CD14-positive monocyte (primary cell): ENCODE data around the gene SMARCAL1. TPM values are rescaled to one million over a fixed set of nuclear protein-coding genes. Genes with fewer than 3 reads are reported as not detected.

ENCODE experiments used
- DNase-seq, 3 donors: peaks; one replicate each; pipeline ENCODE4 v3.0.0-alpha.2; 2011 to 2022
- H2AFZ ChIP-seq: 2 replicates; pipeline ENCODE4 v1.6.0; 2012; ENCODE audit warnings: mild to moderate bottlenecking, low read depth, low read length, inconsistent platforms; ENCODE audit not compliant: insufficient read depth, poor library complexity, severe bottlenecking
- H3K27ac ChIP-seq, 2 donors: 1 replicate in 1 of 2; 2 replicates in 1 of 2; pipeline ENCODE4 v1.5.1; 2012 to 2013; ENCODE audit warnings: low read length in 2 of 2, control low read depth in 1 of 2, inconsistent platforms in 1 of 2, low read depth in 1 of 2, mild to moderate bottlenecking in 1 of 2
- H3K27me3 ChIP-seq, 2 donors: one replicate each; pipeline versions ENCODE4 v1.6.0 to v1.6.1; 2011 to 2013; ENCODE audit warnings: low read length in 2 of 2; ENCODE audit not compliant: control insufficient read depth in 2 of 2, insufficient read depth in 2 of 2
- H3K36me3 ChIP-seq, 2 donors: replicated peaks in 1 of 2; 1 replicate in 1 of 2; 2 replicates in 1 of 2; pipeline versions ENCODE4 v1.5.1 to v1.6.1; 2012 to 2013; ENCODE audit warnings: low read length in 2 of 2, control low read depth in 1 of 2, inconsistent platforms in 1 of 2, mild to moderate bottlenecking in 1 of 2; ENCODE audit not compliant: insufficient read depth in 2 of 2, control insufficient read depth in 1 of 2
- H3K4me1 ChIP-seq, 2 donors: 1 replicate in 1 of 2; 2 replicates in 1 of 2; pipeline versions ENCODE4 v1.5.1 to v1.6.1; 2012 to 2013; ENCODE audit warnings: low read length in 2 of 2, control low read depth in 1 of 2, inconsistent platforms in 1 of 2, mild to moderate bottlenecking in 1 of 2, moderate library complexity in 1 of 2; ENCODE audit not compliant: insufficient read depth in 2 of 2, control insufficient read depth in 1 of 2
- H3K4me2 ChIP-seq: replicated peaks from 2 replicates; pipeline ENCODE3; 2012; ENCODE audit warnings: low read length, moderate library complexity, mild to moderate bottlenecking; ENCODE audit not compliant: poor library complexity, severe bottlenecking; ENCODE audit errors: extremely low read depth
- H3K4me3 ChIP-seq, 3 experiments: fragments of 200-600 bp in 1 of 3; sonication (generic) in 1 of 3; replicated peaks in 1 of 3; 1 replicate in 2 of 3; 2 replicates in 1 of 3; pipeline ENCODE4 v1.5.1; 2011 to 2013; ENCODE audit warnings: low read length in 3 of 3, mild to moderate bottlenecking in 3 of 3, control low read depth in 2 of 3, low read depth in 2 of 3, inconsistent platforms in 1 of 3, moderate library complexity in 1 of 3
- H3K79me2 ChIP-seq: 2 replicates; pipeline ENCODE4 v1.6.0; 2012; ENCODE audit warnings: mild to moderate bottlenecking, control low read depth, inconsistent platforms, low read length, moderate library complexity; ENCODE audit not compliant: insufficient read depth
- H3K9ac ChIP-seq: 2 replicates; pipeline ENCODE4 v1.6.0; 2017; ENCODE audit warnings: low read length, mild to moderate bottlenecking; ENCODE audit not compliant: insufficient read depth, poor library complexity, severe bottlenecking
- H3K9me3 ChIP-seq, 2 donors: replicated peaks in 1 of 2; 1 replicate in 1 of 2; 2 replicates in 1 of 2; pipeline versions ENCODE4 v1.5.1 to v1.6.1; 2012 to 2013; ENCODE audit warnings: low read length in 2 of 2, control low read depth in 1 of 2; ENCODE audit not compliant: control insufficient read depth in 1 of 2, insufficient read depth in 1 of 2
- H4K20me1 ChIP-seq: 2 replicates; pipeline ENCODE4 v1.6.0; 2012; ENCODE audit warnings: mild to moderate bottlenecking, low read length, control low read depth, moderate library complexity; ENCODE audit not compliant: insufficient read depth
- H3K27ac Mint-ChIP-seq, 7 donors: one replicate each; pipeline ENCODE4 v1.8.0; 2020; ENCODE audit warnings: mild to moderate bottlenecking in 7 of 7, mixed read lengths in 7 of 7, moderate library complexity in 6 of 7, inconsistent platforms in 2 of 7
- H3K27me3 Mint-ChIP-seq, 3 donors: one replicate each; pipeline ENCODE4 v1.8.0; 2021 to 2022; ENCODE audit warnings: low read depth in 3 of 3, mild to moderate bottlenecking in 3 of 3, mixed read lengths in 3 of 3, moderate library complexity in 3 of 3, inconsistent platforms in 1 of 3
- H3K36me3 Mint-ChIP-seq, 2 donors: one replicate each; pipeline ENCODE4 v1.8.0; 2020; ENCODE audit warnings: mixed read lengths in 2 of 2, inconsistent platforms in 1 of 2, mild to moderate bottlenecking in 1 of 2
- H3K4me1 Mint-ChIP-seq: one replicate; pipeline ENCODE4 v1.8.0; 2020; ENCODE audit warnings: mild to moderate bottlenecking, mixed read lengths
- H3K4me3 Mint-ChIP-seq, 2 donors: one replicate each; pipeline ENCODE4 v1.8.0; 2020; ENCODE audit warnings: mild to moderate bottlenecking in 2 of 2, mixed read lengths in 2 of 2, moderate library complexity in 1 of 2
- H3K9me3 Mint-ChIP-seq, 7 donors: one replicate each; pipeline ENCODE4 v1.8.0; 2020 to 2022; ENCODE audit warnings: mixed read lengths in 7 of 7, mild to moderate bottlenecking in 6 of 7, moderate library complexity in 6 of 7, inconsistent platforms in 2 of 7
- CTCF ChIP-seq: fragments of 200-600 bp; IDR thresholded peaks from one replicate; pipeline ENCODE4 v1.8.0; 2022; ENCODE audit warnings: antibody characterized with exemption, mild to moderate bottlenecking
- WGBS: methylation state at CpG from one replicate; pipeline ENCODE4 v1.1.5; 2013; ENCODE audit warnings: missing lambda C conversion rate; ENCODE audit not compliant: insufficient coverage; 5-methylcytosine and 5-hydroxymethylcytosine counted together
- intact Hi-C, 2 donors: fragments of 100-400 bp; cut with micrococcal nuclease; formaldehyde crosslinking; loops; one replicate each; pipeline versions ENCODE4 v1.15.0 to v1.15.1; 2023
- polyA plus RNA-seq, 3 donors: library from polyadenylated mRNA; depleted of rRNA in 1 of 3; unstranded in 2 of 3; stranded (reverse) in 1 of 3; fragments of 300-500 nt in 2 of 3; fragments of >200 nt in 1 of 3; fragmentation: Illumina TruSeq in 2 of 3; gene quantifications; 1 replicate in 2 of 3; 2 replicates in 1 of 3; pipeline ENCODE4 v1.2.3, GENCODE V29; 2012 to 2021

Gene SMARCAL1
- polyA plus RNA-seq, 3 donors, result 10.5 to 13.3 (median 11.5) TPM

GRCh38 chr2:216475767-216476166 is 63.5 kb downstream of the SMARCAL1 start:
- Histone ChIP-seq H3K4me1 (peaks cover 42 to 45% of the 10 kb centered on the region in 2 donors), H3K79me2 (no peaks in the 10 kb centered on the region), H3K9me3 (no peaks in the 10 kb centered on the region), H3K27me3 (no peaks in the 10 kb centered on the region), H3K9ac (no peak overlapping the region), H3K4me2 (peak overlapping the region; percentile 86), H4K20me1 (no peaks in the 10 kb centered on the region), H3K4me3 (peak overlapping the region in 1 of 3 experiments; percentile 75), H2AFZ (no peak overlapping the region), H3K36me3 (peaks cover 6 to 34% of the 10 kb centered on the region in 2 donors), H3K27ac (peak overlapping the region; percentile 56 to 71)
- Mint-ChIP-seq H3K36me3 (peaks cover 28 to 38% of the 10 kb centered on the region in 2 donors), H3K27ac (peak overlapping the region; percentile 82 to 94 (median 88)), H3K4me1 (peaks cover 37% of the 10 kb centered on the region), H3K27me3 (no peaks in the 10 kb centered on the region), H3K4me3 (peak overlapping the region; percentile 76 to 92), H3K9me3 (no peaks in the 10 kb centered on the region)
- intact Hi-C loops, result no loop called here
- TF ChIP-seq CTCF, result peak; percentile 15
- 62% methylated on average over 6 of the region's 6 CpGs for WGBS
- peak in 2 of 3 donors; percentile 27 to 41 for DNase-seq

GRCh38 chr2:216477283-216478035 is 65.2 kb downstream of the SMARCAL1 start:
- Histone ChIP-seq H3K9me3 (no peaks in the 10 kb centered on the region), H3K9ac (no peak overlapping the region), H2AFZ (no peak overlapping the region), H3K4me1 (peaks cover 42 to 45% of the 10 kb centered on the region in 2 donors), H3K4me2 (peak overlapping the region; percentile 27), H3K27ac (peak overlapping the region in 1 of 2 donors; percentile 76), H3K36me3 (peaks cover 6 to 26% of the 10 kb centered on the region in 2 donors), H3K4me3 (peak overlapping the region in 1 of 3 experiments; percentile 40), H3K79me2 (no peaks in the 10 kb centered on the region), H3K27me3 (no peaks in the 10 kb centered on the region), H4K20me1 (no peaks in the 10 kb centered on the region)
- Mint-ChIP-seq H3K36me3 (peaks cover 32 to 44% of the 10 kb centered on the region in 2 donors), H3K4me3 (peak overlapping the region in 1 of 2 donors; percentile 30), H3K9me3 (no peaks in the 10 kb centered on the region), H3K27me3 (no peaks in the 10 kb centered on the region), H3K27ac (peak overlapping the region; percentile 66 to 91 (median 87)), H3K4me1 (peaks cover 37% of the 10 kb centered on the region)
- intact Hi-C loops, result no loop called here
- TF ChIP-seq CTCF, result no peak
- DNase-seq, result peak; percentile 74 to 84 (median 83)
- WGBS, result 20% methylated on average over 1 of the region's 2 CpGs
